ENCODE measurements around the gene SNTG2. TPM values are rescaled to one million over a fixed set of nuclear protein-coding genes. Genes with fewer than 3 reads are reported as not detected.
"Not testable (repeated sequence)": the region's sequence is repeated elsewhere in the genome, so short reads cannot be mapped to it uniquely, and the experiment has no call there.

SNTG2 gene
- total RNA-seq, 2 donors from 2014 or later = 2.4 TPM; not detected in 1

DNA sequence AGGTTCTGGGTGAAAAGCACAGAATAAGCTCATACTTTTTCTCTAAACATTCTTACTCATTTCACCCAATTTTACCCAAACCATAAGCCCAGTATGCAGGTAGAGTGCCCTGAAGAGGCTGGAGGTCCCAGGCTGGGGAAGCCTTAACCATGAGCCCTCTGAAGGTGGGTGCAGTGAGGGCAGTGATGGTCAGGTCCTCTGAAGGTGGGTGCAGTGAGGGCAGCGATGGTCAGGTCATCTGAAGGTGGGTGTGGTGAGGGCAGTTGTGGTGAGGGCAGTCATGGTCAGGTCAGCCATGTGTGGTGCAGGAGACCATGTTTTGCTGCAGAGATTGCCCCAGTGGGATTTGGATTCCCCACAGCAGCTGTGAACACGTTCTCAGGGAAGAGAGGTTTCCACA is 148.8 kb downstream of the SNTG2 start:
- TF ChIP-seq, protein P1, sequence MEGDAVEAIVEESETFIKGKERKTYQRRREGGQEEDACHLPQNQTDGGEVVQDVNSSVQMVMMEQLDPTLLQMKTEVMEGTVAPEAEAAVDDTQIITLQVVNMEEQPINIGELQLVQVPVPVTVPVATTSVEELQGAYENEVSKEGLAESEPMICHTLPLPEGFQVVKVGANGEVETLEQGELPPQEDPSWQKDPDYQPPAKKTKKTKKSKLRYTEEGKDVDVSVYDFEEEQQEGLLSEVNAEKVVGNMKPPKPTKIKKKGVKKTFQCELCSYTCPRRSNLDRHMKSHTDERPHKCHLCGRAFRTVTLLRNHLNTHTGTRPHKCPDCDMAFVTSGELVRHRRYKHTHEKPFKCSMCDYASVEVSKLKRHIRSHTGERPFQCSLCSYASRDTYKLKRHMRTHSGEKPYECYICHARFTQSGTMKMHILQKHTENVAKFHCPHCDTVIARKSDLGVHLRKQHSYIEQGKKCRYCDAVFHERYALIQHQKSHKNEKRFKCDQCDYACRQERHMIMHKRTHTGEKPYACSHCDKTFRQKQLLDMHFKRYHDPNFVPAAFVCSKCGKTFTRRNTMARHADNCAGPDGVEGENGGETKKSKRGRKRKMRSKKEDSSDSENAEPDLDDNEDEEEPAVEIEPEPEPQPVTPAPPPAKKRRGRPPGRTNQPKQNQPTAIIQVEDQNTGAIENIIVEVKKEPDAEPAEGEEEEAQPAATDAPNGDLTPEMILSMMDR (IDR thresholded peaks at IDR 0.05) = no peak
- Histone ChIP-seq H3K36me3 (no peaks in the 10 kb centered on the region), H3K27me3 (no peaks in the 10 kb centered on the region), H3K4me1 (no peaks in the 10 kb centered on the region), H3K27ac (no peak overlapping the region), H3K9me3 (no peaks in the 10 kb centered on the region), H3K4me3 (no peak overlapping the region)
- DNase-seq (ENCODE audit: low spot score) = no peak

DNA sequence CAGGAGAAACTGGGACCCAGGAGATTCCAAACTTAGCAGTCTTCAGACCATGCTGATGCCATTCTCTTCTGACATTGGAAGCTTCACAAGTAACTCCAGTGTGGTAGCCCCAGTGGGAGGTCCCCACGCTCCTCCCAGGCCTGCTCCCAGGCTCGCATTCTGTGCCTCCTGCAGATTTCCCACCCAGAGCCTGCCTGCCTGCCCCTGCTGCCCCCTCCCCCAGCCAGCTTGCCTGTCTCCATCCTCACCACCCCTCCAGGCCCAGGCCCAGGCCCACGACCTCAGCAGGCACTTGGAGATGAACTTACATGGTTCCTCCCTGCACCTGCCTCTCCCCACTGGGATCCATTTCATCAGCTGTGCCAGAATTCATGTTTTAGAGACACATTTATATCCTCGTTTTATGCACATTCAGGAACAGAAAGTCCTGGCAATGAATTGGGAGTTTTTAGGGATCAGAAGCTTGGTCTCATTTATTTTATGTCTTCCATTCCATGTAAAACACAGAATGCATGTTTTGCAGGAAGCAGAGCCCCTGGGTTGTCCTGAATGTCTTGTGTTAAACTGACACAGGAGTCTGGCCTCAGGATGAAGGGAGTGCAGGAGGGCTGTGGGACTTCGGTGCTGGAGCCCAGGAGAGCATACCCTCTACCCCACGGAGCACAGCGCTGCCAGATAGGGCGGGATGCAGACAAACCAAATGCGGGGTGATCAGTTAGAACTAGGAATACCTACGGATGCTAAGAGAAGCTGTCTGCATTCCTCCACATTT is 150.5 kb downstream of the SNTG2 start:
- Histone ChIP-seq H3K27me3 (no peaks in the 10 kb centered on the region), H3K27ac (no peak overlapping the region), H3K9me3 (no peaks in the 10 kb centered on the region), H3K4me3 (no peak overlapping the region), H3K36me3 (no peaks in the 10 kb centered on the region), H3K4me1 (no peaks in the 10 kb centered on the region)
- TF ChIP-seq, protein P1 (IDR thresholded peaks at IDR 0.05) = no peak
- DNase-seq (ENCODE audit: low spot score) = no peak

DNA sequence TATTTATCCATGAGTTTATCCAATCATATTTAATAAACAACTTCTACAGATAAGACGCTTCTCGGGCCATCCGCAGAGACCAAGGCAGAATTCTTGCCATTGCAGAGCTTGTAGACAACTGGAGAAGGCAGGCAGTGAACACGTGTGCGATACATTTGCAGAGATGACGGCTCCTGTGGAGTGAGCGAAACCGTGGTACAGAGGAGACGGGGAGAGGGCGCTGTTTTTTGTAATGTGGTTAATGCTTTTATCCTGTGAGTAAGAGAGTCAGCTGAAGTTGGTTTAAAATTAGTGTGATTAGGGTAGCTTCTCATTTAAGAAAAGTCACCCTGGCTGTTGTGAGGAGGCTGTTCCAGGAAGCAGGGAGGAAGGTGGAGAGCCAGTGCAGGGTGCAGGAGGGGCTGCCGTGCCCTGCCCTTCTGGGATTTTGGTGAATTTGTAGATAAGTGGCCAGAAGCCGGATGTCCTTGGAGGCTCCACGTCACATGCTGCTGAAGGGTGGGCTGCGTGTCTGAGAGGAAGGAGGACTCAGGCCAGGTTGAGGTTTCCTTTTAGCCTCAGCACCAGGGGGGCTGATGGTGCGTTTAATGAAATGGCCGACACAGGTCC is 151.4 kb downstream of the SNTG2 start:
- Histone ChIP-seq H3K27ac (no peak overlapping the region), H3K36me3 (no peaks in the 10 kb centered on the region), H3K4me1 (no peaks in the 10 kb centered on the region), H3K27me3 (no peaks in the 10 kb centered on the region), H3K9me3 (no peaks in the 10 kb centered on the region), H3K4me3 (no peak overlapping the region)
- no peak for DNase-seq (ENCODE audit: low spot score)
- TF ChIP-seq, protein P1 (IDR thresholded peaks at IDR 0.05) = no peak

DNA sequence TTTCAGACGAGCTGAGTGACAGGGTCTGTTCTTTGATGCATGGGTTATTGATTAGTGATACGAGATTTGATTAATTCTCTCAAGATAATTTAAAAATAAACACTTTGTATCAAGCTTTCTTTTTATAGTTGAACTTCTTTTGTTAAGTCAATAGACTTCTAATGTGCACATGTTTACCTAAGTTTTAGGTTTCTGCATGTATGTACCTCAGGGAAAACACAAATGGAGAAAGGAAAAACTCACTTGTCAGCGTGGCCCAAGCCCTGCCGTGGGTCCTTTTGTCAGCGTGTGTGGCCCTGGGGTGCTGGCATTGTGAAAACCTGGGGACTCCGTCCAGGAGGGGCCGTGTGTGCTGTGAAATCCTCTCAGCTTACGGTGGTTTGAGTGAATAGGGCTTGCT is 153.7 kb downstream of the SNTG2 start:
- H3K27me3 ChIP-seq = no peaks in the 10 kb centered on the region
- no peaks in the 10 kb centered on the region for H3K4me1 ChIP-seq
- H3K36me3 ChIP-seq = no peaks in the 10 kb centered on the region
- DNase-seq (ENCODE audit: low spot score) = no peak
- H3K9me3 ChIP-seq = no peaks in the 10 kb centered on the region
- no peak overlapping the region for H3K27ac ChIP-seq
- no peak overlapping the region for H3K4me3 ChIP-seq
- TF ChIP-seq, protein P1 (IDR thresholded peaks at IDR 0.05) = no peak

DNA sequence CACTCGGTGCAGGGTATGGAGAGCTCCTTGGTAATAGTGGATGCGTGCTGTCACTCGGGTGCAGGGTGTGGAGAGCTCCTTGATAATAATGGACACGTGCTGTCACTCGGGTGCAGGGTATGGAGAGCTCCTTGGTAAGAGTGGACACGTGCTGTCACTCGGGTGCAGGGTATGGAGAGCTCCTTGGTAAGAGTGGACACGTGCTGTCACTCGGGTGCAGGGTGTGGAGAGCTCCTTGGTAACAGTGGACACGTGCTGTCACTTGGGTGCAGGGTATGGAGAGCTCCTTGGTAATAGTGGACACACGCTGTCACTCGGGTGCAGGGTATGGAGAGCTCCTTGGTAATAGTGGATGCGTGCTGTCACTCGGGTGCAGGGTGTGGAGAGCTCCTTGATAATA is 155.7 kb downstream of the SNTG2 start:
- not testable (repeated sequence) for H3K9me3 ChIP-seq; H3K27ac ChIP-seq; DNase-seq (ENCODE audit: low spot score); H3K36me3 ChIP-seq; H3K4me3 ChIP-seq; H3K27me3 ChIP-seq; H3K4me1 ChIP-seq

DNA sequence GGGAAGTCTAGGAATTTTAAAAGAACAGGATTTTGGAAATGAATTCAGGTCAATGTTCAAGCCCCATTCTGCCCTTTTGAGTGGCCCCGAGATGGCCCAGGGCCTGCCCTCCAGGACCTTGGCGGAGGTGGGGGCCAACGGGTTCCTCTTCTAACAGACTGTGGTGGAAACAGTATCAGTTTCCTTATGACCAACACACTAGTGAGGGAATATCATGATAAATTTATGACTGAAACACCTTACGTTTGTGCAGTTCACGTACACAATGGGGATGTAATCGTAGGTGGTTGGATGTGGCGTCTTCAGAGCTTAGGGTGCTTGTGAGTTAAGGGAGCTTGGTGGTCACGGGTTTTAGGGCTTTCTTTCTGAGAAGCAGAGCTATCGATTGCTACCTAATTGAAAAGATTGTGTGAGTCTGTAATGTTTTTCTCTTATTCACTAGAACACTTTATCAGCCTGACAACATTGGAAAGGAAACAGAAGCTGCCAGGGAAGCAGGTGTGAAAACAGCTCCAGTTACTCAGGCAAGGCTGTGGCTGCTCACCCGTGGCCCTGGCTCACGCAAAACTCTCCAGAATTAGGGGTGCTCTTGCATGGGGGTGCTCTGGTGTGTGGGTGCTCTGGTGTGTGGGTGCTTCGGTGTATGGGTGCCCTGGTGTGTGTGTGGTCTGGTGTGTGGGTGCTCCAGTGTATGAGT is 165.3 kb downstream of the SNTG2 start:
- no peaks in the 10 kb centered on the region for H3K36me3 ChIP-seq
- no peak overlapping the region for H3K4me3 ChIP-seq
- TF ChIP-seq, protein P1 (IDR thresholded peaks at IDR 0.05) = no peak
- H3K27me3 ChIP-seq = no peaks in the 10 kb centered on the region
- no peak overlapping the region for H3K27ac ChIP-seq
- H3K4me1 ChIP-seq = no peaks in the 10 kb centered on the region
- peaks cover 0 to 3% of the 10 kb centered on the region in 2 donors for H3K9me3 ChIP-seq
- DNase-seq (ENCODE audit: low spot score) = no peak
